ENCODE measurements around the gene HSPA12B.

DNA sequence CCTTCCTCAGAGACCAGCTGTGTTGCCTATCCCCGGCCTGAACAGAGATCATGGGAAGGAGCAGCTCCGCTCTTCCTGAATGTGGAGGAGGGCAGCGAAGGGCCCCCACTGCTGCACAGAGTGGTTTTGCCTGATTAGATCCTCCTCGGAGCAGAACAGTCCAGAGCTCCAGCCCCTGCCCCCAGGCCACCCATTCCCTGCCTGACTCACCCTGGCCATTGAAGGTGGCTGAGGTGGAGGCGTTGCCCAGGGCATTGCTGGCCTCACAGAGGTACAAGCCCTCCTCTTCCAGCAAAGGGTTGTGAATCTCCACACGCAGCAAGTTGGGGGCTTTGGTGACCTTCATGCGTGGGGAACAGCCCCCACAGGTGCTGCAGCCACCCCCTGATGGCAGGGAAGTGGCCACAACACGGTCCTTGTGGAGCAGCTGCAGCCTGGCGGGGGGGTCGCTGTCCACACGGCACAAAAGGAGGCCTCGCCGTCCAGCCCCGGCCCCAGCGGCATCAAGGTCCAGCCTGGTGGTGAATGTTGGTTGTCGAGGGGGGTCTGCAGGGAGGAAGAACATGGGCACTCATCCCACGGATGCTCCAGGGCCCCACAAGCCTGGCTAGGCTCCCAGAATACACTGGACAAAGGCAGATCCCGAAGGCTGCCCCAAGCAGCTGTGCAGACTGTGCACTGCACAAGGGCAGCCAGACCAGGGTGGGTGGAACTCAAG, 34.7 kb upstream of the HSPA12B start:
- no peak for TF ChIP-seq EZH2phosphoT487 (IDR thresholded peaks at IDR 0.05; ENCODE audit: borderline replicate concordance, low read depth, low read length)
- TF ChIP-seq, protein P1, sequence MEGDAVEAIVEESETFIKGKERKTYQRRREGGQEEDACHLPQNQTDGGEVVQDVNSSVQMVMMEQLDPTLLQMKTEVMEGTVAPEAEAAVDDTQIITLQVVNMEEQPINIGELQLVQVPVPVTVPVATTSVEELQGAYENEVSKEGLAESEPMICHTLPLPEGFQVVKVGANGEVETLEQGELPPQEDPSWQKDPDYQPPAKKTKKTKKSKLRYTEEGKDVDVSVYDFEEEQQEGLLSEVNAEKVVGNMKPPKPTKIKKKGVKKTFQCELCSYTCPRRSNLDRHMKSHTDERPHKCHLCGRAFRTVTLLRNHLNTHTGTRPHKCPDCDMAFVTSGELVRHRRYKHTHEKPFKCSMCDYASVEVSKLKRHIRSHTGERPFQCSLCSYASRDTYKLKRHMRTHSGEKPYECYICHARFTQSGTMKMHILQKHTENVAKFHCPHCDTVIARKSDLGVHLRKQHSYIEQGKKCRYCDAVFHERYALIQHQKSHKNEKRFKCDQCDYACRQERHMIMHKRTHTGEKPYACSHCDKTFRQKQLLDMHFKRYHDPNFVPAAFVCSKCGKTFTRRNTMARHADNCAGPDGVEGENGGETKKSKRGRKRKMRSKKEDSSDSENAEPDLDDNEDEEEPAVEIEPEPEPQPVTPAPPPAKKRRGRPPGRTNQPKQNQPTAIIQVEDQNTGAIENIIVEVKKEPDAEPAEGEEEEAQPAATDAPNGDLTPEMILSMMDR (conservative IDR thresholded peaks at IDR 0.05; ENCODE audit: low read length) = no peak

Data from OCI-LY7 (cell line).